OCI-LY3 (cell line): ENCODE results near the gene BPGM.

ENCODE experiments used
- H2AFZ ChIP-seq: fragments of 200-600, 300-600 bp; shearing (Covaris generic); 2 replicates; pipeline ENCODE4 v1.6.0; 2014; ENCODE audit warnings: antibody characterized with exemption, low read depth, low read length
- H3K27ac ChIP-seq: fragments of 200-600, 300-600 bp; sonication (generic); 2 replicates; pipeline ENCODE4 v1.5.1; 2014; ENCODE audit warnings: mild to moderate bottlenecking, low read length, moderate library complexity, mixed read lengths
- H3K27me3 ChIP-seq: fragments of 200-600, 300-600 bp; sonication (generic); 2 replicates; pipeline ENCODE4 v1.6.1; 2014; ENCODE audit warnings: low read depth, low read length, mixed read lengths
- H3K36me3 ChIP-seq: fragments of 200-600, 300-600 bp; sonication (generic); replicated peaks from 2 replicates; pipeline ENCODE3; 2014; ENCODE audit warnings: low read depth, low read length, mixed read lengths
- H3K4me1 ChIP-seq: fragments of 300-600, 200-600 bp; sonication (generic); 2 replicates; pipeline ENCODE4 v1.6.1; 2014; ENCODE audit warnings: low read length, mixed read lengths
- H3K4me2 ChIP-seq: fragments of 200-600, 300-600 bp; sonication (generic); 2 replicates; pipeline ENCODE4 v1.6.1; 2014; ENCODE audit warnings: low read length, mixed read lengths
- H3K4me3 ChIP-seq: fragments of 300-600, 200-600 bp; sonication (generic); 2 replicates; pipeline ENCODE4 v1.5.1; 2014; ENCODE audit warnings: antibody characterized with exemption, mild to moderate bottlenecking, low read length, moderate library complexity
- H3K79me2 ChIP-seq: fragments of 300-600, 200-600 bp; shearing (Covaris generic); 2 replicates; pipeline ENCODE4 v1.6.1; 2014; ENCODE audit warnings: mild to moderate bottlenecking, low read length, mixed read lengths
- H3K9ac ChIP-seq: fragments of 300-600, 200-600 bp; shearing (Covaris generic); 2 replicates; pipeline ENCODE4 v1.6.0; 2014; ENCODE audit warnings: mild to moderate bottlenecking, low read length, moderate library complexity
- H3K9me3 ChIP-seq: fragments of 200-600, 300-600 bp; shearing (Covaris generic); 2 replicates; pipeline ENCODE4 v1.6.1; 2014; ENCODE audit warnings: low read length, mixed read lengths; ENCODE audit not compliant: insufficient read depth
- H4K20me1 ChIP-seq: fragments of 200-600, 300-600 bp; sonication (generic); 2 replicates; pipeline ENCODE4 v1.6.1; 2016; ENCODE audit warnings: low read length, mixed read lengths; ENCODE audit not compliant: insufficient read depth
- CTCF ChIP-seq: fragments of 200-600, 300-600 bp; sonication (generic); IDR thresholded peaks from 2 replicates; pipeline ENCODE4 v1.5.1; 2014; ENCODE audit warnings: antibody characterized with exemption, low read length, low read depth
- EZH2phosphoT487 ChIP-seq: fragments of 200-600 bp; shearing (Covaris generic); IDR thresholded peaks from 2 replicates; pipeline ENCODE4 v1.6.1; 2018; ENCODE audit warnings: antibody characterized with exemption, mixed run types, low read depth

Gene BPGM

GRCh38 chr7:134701272-134701671 lies 54.6 kb downstream of the BPGM start:
- H3K9me3 ChIP-seq: no peaks in the 10 kb centered on the region
- H3K79me2 ChIP-seq: no peaks in the 10 kb centered on the region
- no peak overlapping the region for H3K9ac ChIP-seq
- TF ChIP-seq EZH2phosphoT487: no peak
- TF ChIP-seq CTCF: peak; percentile 85
- H3K4me3 ChIP-seq: no peak overlapping the region
- no peaks in the 10 kb centered on the region for H4K20me1 ChIP-seq
- H3K4me2 ChIP-seq: no peak overlapping the region
- no peaks in the 10 kb centered on the region for H3K4me1 ChIP-seq
- no peaks in the 10 kb centered on the region for H3K36me3 ChIP-seq
- peaks cover 42% of the 10 kb centered on the region for H3K27me3 ChIP-seq
- no peak overlapping the region for H2AFZ ChIP-seq
- no peak overlapping the region for H3K27ac ChIP-seq

- H3K79me2 ChIP-seq: no peaks in the 10 kb centered on the region
- no peaks in the 10 kb centered on the region for H3K9me3 ChIP-seq
- no peak overlapping the region for H3K4me3 ChIP-seq
- no peaks in the 10 kb centered on the region for H3K36me3 ChIP-seq
- no peak overlapping the region for H3K9ac ChIP-seq
- no peak overlapping the region for H2AFZ ChIP-seq
- peaks cover 42% of the 10 kb centered on the region for H3K27me3 ChIP-seq
- TF ChIP-seq CTCF (no peak), EZH2phosphoT487 (no peak)
- H3K4me1 ChIP-seq: no peaks in the 10 kb centered on the region
- H3K4me2 ChIP-seq: no peak overlapping the region
- no peak overlapping the region for H3K27ac ChIP-seq
- no peaks in the 10 kb centered on the region for H4K20me1 ChIP-seq
Measured at GRCh38 chr7:134702366-134703240, 56.0 kb downstream of the BPGM start.

DNA sequence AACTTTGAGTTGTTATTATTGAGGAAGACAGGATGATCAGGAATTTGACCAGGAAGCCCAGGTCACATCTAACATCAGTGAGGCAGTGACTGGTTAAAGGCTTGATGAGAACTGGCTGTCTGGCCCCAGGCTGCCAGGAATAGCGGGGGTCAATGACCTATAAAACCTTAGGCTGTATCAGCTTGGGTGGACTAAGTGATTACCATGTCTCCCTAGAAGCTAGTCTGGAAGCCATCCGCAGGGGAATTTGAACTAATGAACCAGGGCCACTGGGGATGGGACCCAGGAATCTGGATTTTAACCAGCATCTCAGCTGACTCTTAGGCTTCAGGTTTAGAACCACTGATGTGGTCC lies 56.6 kb downstream of the BPGM start:
- Histone ChIP-seq H3K27me3 (peaks cover 42% of the 10 kb centered on the region), H3K27ac (no peak overlapping the region), H3K9ac (no peak overlapping the region), H2AFZ (no peak overlapping the region), H3K4me3 (no peak overlapping the region), H4K20me1 (no peaks in the 10 kb centered on the region), H3K4me1 (no peaks in the 10 kb centered on the region), H3K79me2 (no peaks in the 10 kb centered on the region), H3K36me3 (no peaks in the 10 kb centered on the region), H3K9me3 (no peaks in the 10 kb centered on the region), H3K4me2 (no peak overlapping the region)
- no peak for TF ChIP-seq EZH2phosphoT487
- TF ChIP-seq CTCF: no peak

DNA sequence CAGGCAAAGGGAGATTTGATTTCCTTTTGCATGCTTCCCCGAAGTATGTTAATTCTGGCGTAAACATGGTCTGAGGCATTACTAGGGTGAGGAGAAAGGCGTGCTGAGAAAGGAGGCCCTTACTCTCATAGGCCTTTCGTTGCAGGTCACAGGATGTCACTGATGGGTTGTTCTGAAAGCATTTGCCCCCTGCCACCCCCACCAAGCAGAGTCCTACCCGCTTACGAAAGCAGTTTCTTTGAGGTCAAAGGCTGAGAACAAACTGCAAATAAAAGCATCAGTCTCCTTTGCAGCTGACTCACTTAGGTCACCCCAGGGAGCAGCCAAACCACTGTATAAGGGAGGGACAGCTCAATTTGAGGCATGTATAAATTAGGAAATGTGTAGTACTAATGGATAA lies 57.1 kb downstream of the BPGM start:
- Histone ChIP-seq H3K4me3 (no peak overlapping the region), H3K27ac (no peak overlapping the region), H3K27me3 (peaks cover 42% of the 10 kb centered on the region), H3K4me1 (no peaks in the 10 kb centered on the region), H3K79me2 (no peaks in the 10 kb centered on the region), H2AFZ (no peak overlapping the region), H3K36me3 (no peaks in the 10 kb centered on the region), H4K20me1 (no peaks in the 10 kb centered on the region), H3K9ac (no peak overlapping the region), H3K4me2 (no peak overlapping the region), H3K9me3 (no peaks in the 10 kb centered on the region)
- no peak for TF ChIP-seq CTCF
- no peak for TF ChIP-seq EZH2phosphoT487
